GM19023 (cell line): ENCODE data around the gene CLIC1.

ENCODE experiments used
- ATAC-seq: cut with Tn5 transposase; IDR thresholded peaks from one replicate; pipeline ENCODE4 v1.9.1; 2021; ENCODE audit warnings: mild to moderate bottlenecking, moderate library complexity; ENCODE audit not compliant: unreplicated experiment

Gene CLIC1

DNA sequence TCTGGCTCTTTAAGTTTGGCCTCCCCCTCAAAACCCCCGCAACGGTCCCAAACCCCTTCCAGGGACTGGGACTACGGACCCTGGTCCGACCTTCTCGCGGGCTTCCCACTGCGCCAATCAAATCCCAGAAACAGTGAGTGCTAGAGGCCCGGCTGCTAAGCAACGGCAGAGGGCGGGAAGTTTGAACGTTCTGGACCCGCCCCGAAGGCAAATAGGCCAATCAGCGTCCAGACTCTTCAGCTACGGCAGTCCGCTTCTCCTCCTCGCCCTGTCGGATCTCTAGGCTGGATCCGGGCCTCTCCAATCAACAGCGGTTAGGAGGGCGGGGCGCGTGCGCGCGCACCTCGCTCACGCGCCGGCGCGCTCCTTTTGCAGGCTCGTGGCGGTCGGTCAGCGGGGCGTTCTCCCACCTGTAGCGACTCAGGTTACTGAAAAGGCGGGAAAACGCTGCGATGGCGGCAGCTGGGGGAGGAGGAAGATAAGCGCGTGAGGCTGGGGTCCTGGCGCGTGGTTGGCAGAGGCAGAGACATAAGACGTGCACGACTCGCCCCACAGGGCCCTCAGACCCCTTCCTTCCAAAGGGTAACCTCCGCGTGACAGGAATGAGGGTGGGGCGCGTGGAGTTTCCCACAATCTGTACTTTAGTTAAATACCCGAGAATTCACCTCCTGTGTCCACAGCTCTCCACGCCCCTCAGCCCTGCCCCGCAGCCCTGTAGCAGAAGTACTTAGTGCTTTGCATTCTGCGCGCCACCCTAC, 3.5 kb upstream of the CLIC1 start, which contains the start of gene MSH5:
MSH5 (plus strand) TSS at position 367 of the 758 bp plus-strand sequence. CDS start 462 bp downstream, outside the sequence.
- ATAC-seq: peak; percentile 73

GRCh38 chr6:31737991-31738979, 2.0 kb upstream of the CLIC1 start:
- no peak for ATAC-seq

DNA sequence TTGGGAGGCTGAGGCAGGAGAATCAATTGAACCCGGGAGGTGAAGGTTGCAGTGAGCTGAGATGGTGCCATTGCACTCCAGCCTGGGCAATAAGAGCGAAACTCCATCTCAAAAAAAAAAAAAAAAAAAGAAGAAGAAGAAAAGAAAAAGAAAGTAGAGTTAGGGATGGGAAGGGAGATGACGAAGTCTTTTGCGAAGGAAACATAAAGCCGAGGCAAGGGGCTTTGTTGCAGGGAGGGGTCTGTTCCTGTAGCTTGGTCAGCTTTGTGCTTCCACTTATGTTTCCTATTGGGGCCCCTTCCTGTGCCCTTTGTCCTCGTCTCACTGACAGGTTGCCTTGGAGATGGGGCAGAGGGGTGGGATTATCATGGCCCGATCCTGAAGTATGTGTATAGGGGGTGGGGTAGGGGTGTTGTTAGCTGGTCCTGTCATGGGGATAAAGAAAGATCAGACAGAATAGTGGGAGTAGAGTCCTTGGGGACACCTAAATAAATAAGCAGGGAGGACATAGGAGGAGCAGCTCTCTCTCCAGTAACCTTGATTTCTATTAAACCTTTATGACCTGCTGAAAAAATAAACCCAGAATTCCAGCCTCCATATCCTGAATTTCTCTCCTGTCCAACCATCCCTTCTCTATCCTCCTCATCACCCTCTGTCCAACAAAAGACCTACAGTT, 1.1 kb upstream of the CLIC1 start:
- no peak for ATAC-seq

DNA sequence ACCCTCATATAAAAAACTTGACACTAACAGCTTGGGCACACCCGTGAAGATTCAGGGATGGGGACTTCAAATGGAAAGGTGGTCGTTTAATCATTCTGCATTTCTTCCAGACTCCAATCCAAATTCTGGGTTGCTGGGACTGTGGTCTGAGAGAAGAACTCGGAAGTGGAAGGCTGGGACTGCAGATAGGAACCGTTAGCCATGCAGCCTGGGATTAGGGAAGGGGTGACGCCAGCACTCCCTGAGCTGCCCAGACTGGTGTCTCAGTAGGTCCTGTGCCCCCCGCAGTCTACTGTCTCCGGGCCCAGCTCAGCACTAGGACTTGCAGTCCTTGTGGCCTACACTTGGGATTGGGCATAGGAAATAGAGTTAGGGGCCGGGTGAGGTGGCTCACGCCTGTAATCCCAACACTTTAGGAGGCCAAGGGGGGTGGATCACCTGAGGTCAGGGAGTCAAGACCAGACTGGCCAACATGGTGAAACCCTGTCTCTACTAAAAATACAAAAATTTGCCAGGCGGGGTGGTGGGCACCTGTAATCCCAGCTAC, 511 bp upstream of the CLIC1 start:
- no peak for ATAC-seq

- ATAC-seq: no peak
Measured at GRCh38 chr6:31734821-31735406, 1.4 kb downstream of the CLIC1 start.

- no peak for ATAC-seq
Measured at GRCh38 chr6:31734247-31734820, 2.0 kb downstream of the CLIC1 start.

GRCh38 chr6:31733734-31734133, 2.6 kb downstream of the CLIC1 start:
- no peak for ATAC-seq

- ATAC-seq: no peak
Measured at GRCh38 chr6:31732029-31732428, 4.3 kb downstream of the CLIC1 start.

GRCh38 chr6:31730631-31731086, 5.7 kb downstream of the CLIC1 start:
- ATAC-seq: no peak

DNA sequence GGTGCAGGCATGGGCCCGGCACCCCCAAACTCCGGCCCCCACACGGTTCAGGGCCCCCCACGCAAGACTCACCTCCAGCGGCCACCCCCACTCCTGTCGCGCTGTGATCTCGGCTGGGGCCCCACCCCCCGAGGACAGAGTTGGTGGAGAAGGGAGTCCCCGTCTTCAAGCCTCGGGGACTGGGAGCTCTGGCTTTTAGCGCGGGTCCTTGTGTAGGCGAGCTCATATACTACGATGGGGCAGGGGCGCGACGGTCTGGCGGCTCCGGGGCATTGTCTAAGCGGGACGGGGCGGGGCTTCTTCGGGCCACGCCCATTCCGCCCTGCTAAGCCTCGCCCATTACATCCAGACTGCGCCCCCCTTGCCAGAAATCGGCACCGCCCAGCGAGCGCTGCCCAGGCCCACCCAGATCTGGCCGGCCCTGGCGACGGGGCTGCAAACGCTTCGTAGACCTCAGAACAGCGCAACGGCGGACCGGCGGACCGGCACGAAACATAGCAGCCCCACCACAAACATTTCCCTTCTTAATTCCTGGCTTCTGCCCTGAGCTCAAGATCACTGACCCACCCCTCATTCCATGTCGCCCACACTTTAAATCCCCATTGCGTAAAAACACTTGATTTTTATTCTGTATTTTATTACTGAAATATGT, 6.2 kb downstream of the CLIC1 start:
- ATAC-seq: peak; percentile 34

DNA sequence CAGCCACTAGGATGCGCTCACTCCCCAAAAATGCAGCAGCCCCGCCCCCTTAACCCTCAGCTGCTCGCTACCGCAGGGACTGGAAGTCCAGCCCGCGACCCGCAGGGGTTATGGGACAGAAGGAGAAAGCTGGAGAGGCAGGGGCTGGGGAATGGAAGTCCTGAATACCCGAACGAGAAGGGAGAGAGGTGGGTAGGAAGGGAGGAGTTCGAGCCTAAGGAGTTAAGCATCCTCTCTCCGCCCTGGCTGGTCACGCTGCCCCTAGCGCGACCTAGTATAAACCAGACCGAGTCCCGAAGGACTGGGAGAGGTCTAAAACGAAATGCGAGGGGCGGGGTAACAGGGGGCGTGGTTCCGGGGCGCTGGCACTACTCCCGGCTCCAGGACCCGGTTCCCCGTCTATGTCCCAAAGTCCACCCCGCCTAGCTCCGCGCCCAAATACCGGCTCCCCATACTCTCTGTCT, 6.8 kb downstream of the CLIC1 start:
- peak; percentile 54 for ATAC-seq

DNA sequence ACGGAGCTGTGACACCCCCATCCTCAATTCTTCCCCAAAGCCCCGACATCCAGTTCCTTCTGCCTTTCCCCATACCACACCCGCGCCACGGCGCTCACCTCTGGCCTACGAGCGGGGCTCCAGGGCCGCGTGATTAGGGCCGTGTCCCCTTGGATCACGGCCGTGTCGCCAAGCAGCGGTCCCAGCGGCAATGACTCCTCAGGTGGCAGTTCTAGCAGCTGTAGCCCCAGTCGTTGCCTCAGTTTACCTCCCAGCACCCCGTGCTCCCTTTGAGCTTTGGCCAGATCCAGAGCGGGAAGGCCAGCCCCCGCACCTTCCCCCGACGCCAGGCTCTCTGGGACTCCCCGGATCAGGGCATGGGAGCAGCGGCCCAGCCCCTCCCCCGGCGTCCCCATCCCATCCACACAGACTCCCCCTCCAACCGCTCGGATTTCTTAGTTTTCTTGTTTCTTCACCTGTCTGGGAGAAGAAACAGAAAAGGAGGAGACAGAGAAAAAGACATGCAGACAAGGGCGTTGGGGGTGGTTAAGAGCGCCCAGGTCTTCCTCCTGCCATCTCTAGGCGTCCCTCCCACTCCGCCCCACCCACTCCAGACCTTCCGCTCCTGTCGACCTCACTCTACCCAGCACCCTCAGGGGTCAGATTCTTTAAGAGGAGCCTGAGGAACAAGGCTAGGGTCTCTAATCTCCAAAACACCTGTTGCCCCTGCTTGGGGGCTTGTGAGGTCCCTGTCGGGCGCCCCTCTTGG, 7.4 kb downstream of the CLIC1 start, which contains the start of gene DDAH2:
DDAH2 (minus strand) TSS at position 533 of the 748 bp plus-strand sequence; CDS start at position 395, 138 bp downstream.
- no peak for ATAC-seq

DNA sequence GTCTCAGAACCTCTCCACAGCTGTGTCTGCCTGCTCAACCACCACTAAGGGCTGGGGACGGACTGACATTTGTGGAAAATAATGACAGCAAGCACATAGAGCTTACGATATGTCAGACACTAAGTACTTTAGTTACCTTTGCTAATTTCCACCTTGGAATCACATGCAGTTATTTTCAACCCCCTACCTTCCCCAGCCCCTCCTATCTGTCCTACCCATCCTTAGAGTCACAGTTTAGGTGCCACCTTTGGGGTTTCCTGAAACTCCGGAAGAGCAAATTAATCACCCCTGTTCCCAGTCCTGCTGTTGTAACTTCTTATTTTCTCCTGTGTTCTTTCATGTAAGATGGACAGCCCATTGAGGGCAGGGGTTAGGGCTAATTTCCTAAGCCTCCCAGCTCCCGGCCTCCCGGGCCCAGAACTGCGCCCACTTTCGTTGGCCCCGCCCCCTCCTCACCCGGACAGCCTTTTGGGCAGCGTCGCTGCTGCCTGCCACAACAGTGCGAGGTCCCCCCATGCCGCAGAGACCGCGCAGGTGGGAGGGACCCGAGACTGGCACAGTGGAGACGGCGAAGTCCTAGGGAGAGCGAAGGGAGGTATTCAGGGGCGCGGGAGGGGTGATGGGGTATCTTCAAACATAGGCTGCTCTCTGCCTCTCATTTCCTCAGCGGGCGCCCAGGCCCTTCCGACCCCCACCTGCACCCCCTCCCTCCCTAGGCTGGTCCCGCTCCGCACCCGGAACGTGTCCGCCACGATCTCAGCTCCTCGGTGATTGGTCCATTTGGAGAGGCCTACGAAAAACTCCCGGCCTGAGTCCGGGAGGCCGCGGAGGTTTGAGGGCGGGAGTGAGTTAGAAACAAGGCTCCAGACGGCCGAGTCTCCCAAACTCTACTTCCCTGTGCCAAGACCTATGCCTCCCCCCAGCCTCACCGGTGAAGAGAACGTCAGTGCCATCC, 8.3 kb downstream of the CLIC1 start:
- no peak for ATAC-seq

DNA sequence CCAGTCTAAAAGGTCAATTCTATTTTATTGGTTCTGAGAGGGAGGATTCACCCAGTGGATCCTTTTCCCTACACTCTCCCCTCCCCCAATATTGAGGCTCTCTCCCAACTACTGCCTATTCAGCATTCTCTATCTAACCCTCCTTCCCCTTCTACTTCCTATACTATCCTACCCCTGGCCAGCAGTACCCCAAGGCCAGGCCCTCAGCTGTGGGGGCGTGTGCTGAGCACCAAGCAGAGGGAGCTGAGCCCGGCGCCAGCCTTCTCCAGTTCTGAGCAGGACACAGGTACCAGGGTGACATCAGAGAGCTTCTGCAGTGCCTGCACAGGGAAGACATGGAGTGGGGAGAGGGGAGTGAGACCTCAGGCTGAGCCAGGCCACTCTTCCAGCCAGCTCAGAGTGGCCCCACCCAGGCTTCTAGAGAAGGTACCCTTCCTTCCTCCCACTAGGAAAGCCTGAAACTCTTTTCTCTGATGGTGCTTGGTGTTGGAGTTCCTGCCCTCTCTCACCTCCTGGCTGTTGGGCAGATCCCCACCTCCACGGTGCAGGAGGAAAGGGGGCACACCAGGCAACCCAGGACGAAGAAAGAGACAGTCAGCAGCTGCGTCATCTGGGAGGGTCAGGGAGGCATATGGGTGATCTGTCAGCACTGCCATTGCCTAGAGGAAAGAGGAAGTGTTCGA, 9.2 kb downstream of the CLIC1 start:
- no peak for ATAC-seq

DNA sequence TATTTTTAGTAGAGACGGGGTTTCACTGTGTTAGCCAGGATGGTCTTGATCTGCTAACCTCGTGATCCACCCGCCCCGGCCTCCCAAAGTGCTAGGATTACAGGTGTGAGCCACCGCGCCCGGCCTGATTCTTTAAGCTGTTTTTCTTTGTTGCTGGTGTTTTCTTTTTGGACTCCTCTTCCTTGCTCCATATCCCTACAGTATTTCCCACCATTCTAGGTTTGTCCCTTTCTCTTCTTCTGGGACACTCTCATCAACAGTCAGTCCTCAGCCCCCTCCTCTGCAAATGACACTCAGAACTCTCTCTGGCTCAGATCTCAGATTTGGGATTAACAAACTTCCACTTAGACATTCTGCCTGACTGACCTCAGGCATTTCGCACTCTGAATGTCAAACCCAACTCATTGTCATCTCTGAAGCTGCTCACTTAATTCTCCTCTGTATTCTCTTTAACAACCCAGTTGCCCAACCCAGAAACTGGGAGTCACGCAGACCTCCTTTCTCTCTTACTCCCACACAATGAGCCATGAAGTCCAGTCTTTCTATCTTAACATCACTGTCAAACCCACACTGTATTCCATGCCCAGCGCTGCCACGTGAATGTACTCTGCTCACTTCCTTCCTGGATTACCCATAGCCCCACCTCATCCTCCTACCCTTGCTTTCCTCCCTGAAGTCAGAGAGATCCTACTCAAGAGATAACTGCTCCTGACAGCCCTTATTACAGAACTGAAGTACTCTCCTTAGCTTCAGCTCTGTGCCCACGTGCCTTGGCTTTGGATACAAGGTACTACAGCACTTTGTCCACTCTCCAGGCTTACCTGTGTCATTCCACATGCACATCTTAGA, 10.6 kb downstream of the CLIC1 start:
- no peak for ATAC-seq
